ENCODE data around the gene ACOX1.
A peak's percentile ranks its signal among the peaks of the same experiment; 100 is the strongest.

Gene ACOX1

DNA sequence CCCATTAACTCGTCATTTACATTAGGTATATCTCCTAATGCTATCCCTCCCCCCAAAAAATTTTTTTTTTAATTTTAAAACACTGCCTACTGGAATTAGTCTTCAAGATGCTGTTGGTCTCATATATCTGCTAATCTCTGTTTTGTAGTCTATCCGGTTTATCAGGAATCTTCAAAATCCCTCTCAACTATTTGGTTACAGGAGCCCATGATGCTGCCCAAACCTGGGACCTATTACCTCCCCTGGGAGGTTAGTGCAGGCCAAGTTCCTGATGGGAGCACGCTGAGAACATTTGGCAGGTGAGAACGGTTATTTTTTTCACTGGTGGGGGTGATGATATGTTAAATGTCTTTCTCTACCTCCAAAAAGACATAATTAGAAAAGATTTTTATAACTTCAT is 7.0 kb upstream of the ACOX1 start:
- Histone ChIP-seq H3K9me2 (replicated peaks; ENCODE audit: control insufficient read depth, low read length) (no peaks in the 10 kb centered on the region), H3K27me3 (ENCODE audit: control insufficient read depth, low read length) (no peaks in the 10 kb centered on the region), H3K79me2 (ENCODE audit: control insufficient read depth, low read length) (peaks cover 5% of the 10 kb centered on the region), H3K27ac (ENCODE audit: low read depth, low read length) (no peak overlapping the region), H3K4me1 (ENCODE audit: control insufficient read depth, low read length) (peaks cover 14% of the 10 kb centered on the region), H3K9me3 (ENCODE audit: control insufficient read depth, insufficient read depth, low read length) (no peaks in the 10 kb centered on the region), H3K36me3 (ENCODE audit: control insufficient read depth, low read length) (no peaks in the 10 kb centered on the region), H3K4me3 (ENCODE audit: low read length) (no peak overlapping the region), H4K20me1 (ENCODE audit: control insufficient read depth, insufficient read depth, low read depth, low read length) (no peaks in the 10 kb centered on the region), H3K4me2 (ENCODE audit: low read length) (no peak overlapping the region), H3F3A (ENCODE audit: control insufficient read depth, insufficient read depth) (no peaks in the 10 kb centered on the region)
- TF ChIP-seq EZH2phosphoT487 (IDR thresholded peaks at IDR 0.05; ENCODE audit: borderline replicate concordance, low read length) = no peak
- TF ChIP-seq, protein P1, sequence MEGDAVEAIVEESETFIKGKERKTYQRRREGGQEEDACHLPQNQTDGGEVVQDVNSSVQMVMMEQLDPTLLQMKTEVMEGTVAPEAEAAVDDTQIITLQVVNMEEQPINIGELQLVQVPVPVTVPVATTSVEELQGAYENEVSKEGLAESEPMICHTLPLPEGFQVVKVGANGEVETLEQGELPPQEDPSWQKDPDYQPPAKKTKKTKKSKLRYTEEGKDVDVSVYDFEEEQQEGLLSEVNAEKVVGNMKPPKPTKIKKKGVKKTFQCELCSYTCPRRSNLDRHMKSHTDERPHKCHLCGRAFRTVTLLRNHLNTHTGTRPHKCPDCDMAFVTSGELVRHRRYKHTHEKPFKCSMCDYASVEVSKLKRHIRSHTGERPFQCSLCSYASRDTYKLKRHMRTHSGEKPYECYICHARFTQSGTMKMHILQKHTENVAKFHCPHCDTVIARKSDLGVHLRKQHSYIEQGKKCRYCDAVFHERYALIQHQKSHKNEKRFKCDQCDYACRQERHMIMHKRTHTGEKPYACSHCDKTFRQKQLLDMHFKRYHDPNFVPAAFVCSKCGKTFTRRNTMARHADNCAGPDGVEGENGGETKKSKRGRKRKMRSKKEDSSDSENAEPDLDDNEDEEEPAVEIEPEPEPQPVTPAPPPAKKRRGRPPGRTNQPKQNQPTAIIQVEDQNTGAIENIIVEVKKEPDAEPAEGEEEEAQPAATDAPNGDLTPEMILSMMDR (IDR thresholded peaks at IDR 0.05; ENCODE audit: low read depth, low read length, poor library complexity, severe bottlenecking) = no peak

- Histone ChIP-seq H3F3A (ENCODE audit: control insufficient read depth, insufficient read depth) (peaks cover 3% of the 10 kb centered on the region; the same call in 1 of the 2 replicates), H3K79me2 (ENCODE audit: control insufficient read depth, low read length) (peaks cover 21% of the 10 kb centered on the region), H4K20me1 (ENCODE audit: control insufficient read depth, insufficient read depth, low read depth, low read length) (no peaks in the 10 kb centered on the region), H3K4me2 (ENCODE audit: low read length) (no peak overlapping the region), H3K4me1 (ENCODE audit: control insufficient read depth, low read length) (peaks cover 24% of the 10 kb centered on the region), H3K27me3 (ENCODE audit: control insufficient read depth, low read length) (no peaks in the 10 kb centered on the region), H3K36me3 (ENCODE audit: control insufficient read depth, low read length) (peaks cover 2% of the 10 kb centered on the region), H3K4me3 (ENCODE audit: low read length) (no peak overlapping the region), H3K27ac (ENCODE audit: low read depth, low read length) (no peak overlapping the region), H3K9me3 (ENCODE audit: control insufficient read depth, insufficient read depth, low read length) (no peaks in the 10 kb centered on the region), H3K9me2 (replicated peaks; ENCODE audit: control insufficient read depth, low read length) (no peaks in the 10 kb centered on the region)
- TF ChIP-seq, protein P1 (IDR thresholded peaks at IDR 0.05; ENCODE audit: low read depth, low read length, poor library complexity, severe bottlenecking) = no peak
- TF ChIP-seq EZH2phosphoT487 (IDR thresholded peaks at IDR 0.05; ENCODE audit: borderline replicate concordance, low read length) = no peak
Observed at GRCh38 chr17:75983501-75984181, 4.7 kb upstream of the ACOX1 start.

DNA sequence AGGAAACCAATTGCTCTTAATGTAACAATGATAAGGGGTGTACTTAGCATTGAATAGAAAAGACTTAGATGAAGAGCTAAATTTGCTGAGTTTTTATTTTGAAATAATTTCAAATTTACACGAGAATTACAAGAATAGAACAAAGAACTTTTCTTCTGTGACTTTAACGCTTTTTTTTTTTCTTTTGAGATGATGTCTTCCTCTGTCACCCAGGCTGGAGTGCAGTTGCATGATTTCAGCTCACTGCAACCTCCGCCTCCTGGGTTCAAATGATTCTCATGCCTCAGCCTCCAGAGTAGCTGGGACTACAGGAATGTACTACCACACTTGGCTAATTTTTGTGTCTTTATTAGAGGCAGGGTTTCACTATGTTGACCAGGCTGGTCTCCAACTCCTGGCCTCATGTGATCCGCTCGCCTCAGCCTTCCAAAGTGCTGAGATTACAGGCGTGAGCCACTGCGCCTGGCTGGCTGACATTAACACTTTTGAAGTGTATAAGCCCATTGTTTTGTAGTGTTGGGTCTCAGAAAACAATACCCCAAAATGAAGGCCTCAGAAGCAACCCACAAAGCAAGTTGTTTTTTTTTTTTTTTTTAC is 2.2 kb upstream of the ACOX1 start:
- Histone ChIP-seq H3K27ac (ENCODE audit: low read depth, low read length) (peak overlapping the region; percentile 69; the same call in 1 of the 2 replicates), H3K27me3 (ENCODE audit: control insufficient read depth, low read length) (no peaks in the 10 kb centered on the region), H3K9me2 (replicated peaks; ENCODE audit: control insufficient read depth, low read length) (no peaks in the 10 kb centered on the region), H3K4me1 (ENCODE audit: control insufficient read depth, low read length) (peaks cover 37% of the 10 kb centered on the region), H3K4me3 (ENCODE audit: low read length) (peak overlapping the region; percentile 80), H3K79me2 (ENCODE audit: control insufficient read depth, low read length) (peaks cover 31% of the 10 kb centered on the region), H3K9me3 (ENCODE audit: control insufficient read depth, insufficient read depth, low read length) (no peaks in the 10 kb centered on the region), H3K4me2 (ENCODE audit: low read length) (peak overlapping the region; percentile 98), H3F3A (ENCODE audit: control insufficient read depth, insufficient read depth) (peaks cover 5% of the 10 kb centered on the region; the same call in 1 of the 2 replicates), H3K36me3 (ENCODE audit: control insufficient read depth, low read length) (peaks cover 3% of the 10 kb centered on the region), H4K20me1 (ENCODE audit: control insufficient read depth, insufficient read depth, low read depth, low read length) (no peaks in the 10 kb centered on the region)
- TF ChIP-seq, protein P1 (IDR thresholded peaks at IDR 0.05; ENCODE audit: low read depth, low read length, poor library complexity, severe bottlenecking) = no peak
